Astrocyte (in vitro differentiated cells and primary cell): Measurements from ENCODE around the gene CD81. TPM values are rescaled to one million over a fixed set of nuclear protein-coding genes. Genes with fewer than 3 reads are reported as not detected.

Experiments used
- DNase-seq: peaks from one replicate; pipeline ENCODE4 v3.0.0-alpha.2; 2010; ENCODE audit warnings: low read depth
- FAIRE-seq: peaks from 2 replicates; lab custom pipeline; 2011; peaks lifted over from hg19 to GRCh38; lab: Jason Lieb, UNC
- H2AFZ ChIP-seq: 2 replicates; pipeline ENCODE4 v1.6.0; 2012; ENCODE audit warnings: low read depth, low read length, inconsistent platforms
- H3K27ac ChIP-seq: 2 replicates; pipeline ENCODE4 v1.5.1; 2011; ENCODE audit warnings: low read depth, low read length, inconsistent platforms
- H3K27me3 ChIP-seq: 2 replicates; pipeline ENCODE4 v1.6.0; 2011; ENCODE audit warnings: low read length, inconsistent platforms; ENCODE audit not compliant: insufficient read depth
- H3K36me3 ChIP-seq: 2 replicates; pipeline ENCODE4 v1.5.1; 2011; ENCODE audit warnings: low read length, inconsistent platforms; ENCODE audit not compliant: insufficient read depth
- H3K4me1 ChIP-seq: 2 replicates; pipeline ENCODE4 v1.5.1; 2011; ENCODE audit warnings: low read length, inconsistent platforms; ENCODE audit not compliant: insufficient read depth
- H3K4me2 ChIP-seq: 2 replicates; pipeline ENCODE4 v1.6.0; 2012; ENCODE audit warnings: low read length, inconsistent platforms
- H3K4me3 ChIP-seq: 2 replicates; pipeline ENCODE4 v1.5.1; 2011; ENCODE audit warnings: low read depth, mild to moderate bottlenecking, low read length, inconsistent platforms; ENCODE audit not compliant: insufficient read depth
- H3K79me2 ChIP-seq: 2 replicates; pipeline ENCODE4 v1.6.0; 2012; ENCODE audit warnings: mild to moderate bottlenecking, low read length, inconsistent platforms; ENCODE audit not compliant: insufficient read depth
- H3K9ac ChIP-seq: 2 replicates; pipeline ENCODE4 v1.6.0; 2012; ENCODE audit warnings: mild to moderate bottlenecking, low read length, inconsistent platforms
- H3K9me3 ChIP-seq: 2 replicates; pipeline ENCODE4 v1.5.1; 2012; ENCODE audit warnings: low read depth, mild to moderate bottlenecking, low read length, inconsistent platforms; ENCODE audit not compliant: insufficient read depth
- H4K20me1 ChIP-seq: 2 replicates; pipeline ENCODE4 v1.6.0; 2012; ENCODE audit warnings: low read length, inconsistent platforms; ENCODE audit not compliant: insufficient read depth
- H3K27ac Mint-ChIP-seq: one replicate; pipeline ENCODE4 v1.8.0; 2021; ENCODE audit warnings: mild to moderate bottlenecking, mixed read lengths; ENCODE audit not compliant: unreplicated experiment
- H3K27me3 Mint-ChIP-seq: one replicate; pipeline ENCODE4 v1.8.0; 2021; ENCODE audit warnings: low read depth, mixed read lengths; ENCODE audit not compliant: unreplicated experiment
- H3K36me3 Mint-ChIP-seq: one replicate; pipeline ENCODE4 v1.8.0; 2021; ENCODE audit warnings: low read depth, mixed read lengths; ENCODE audit not compliant: unreplicated experiment
- H3K4me1 Mint-ChIP-seq: one replicate; pipeline ENCODE4 v1.8.0; 2021; ENCODE audit warnings: low read depth, mixed read lengths; ENCODE audit not compliant: unreplicated experiment
- H3K4me3 Mint-ChIP-seq: one replicate; pipeline ENCODE4 v1.8.0; 2021; ENCODE audit warnings: mild to moderate bottlenecking, moderate library complexity, mixed read lengths; ENCODE audit not compliant: unreplicated experiment
- H3K9me3 Mint-ChIP-seq: one replicate; pipeline ENCODE4 v1.8.0; 2021; ENCODE audit warnings: mild to moderate bottlenecking, mixed read lengths; ENCODE audit not compliant: unreplicated experiment
- EZH2 ChIP-seq: IDR thresholded peaks from 2 replicates; pipeline ENCODE4 v1.6.1; 2012; ENCODE audit warnings: mild to moderate bottlenecking, low read length, inconsistent platforms; ENCODE audit not compliant: insufficient read depth
- total RNA-seq: library from RNA; stranded (reverse); gene quantifications from 2 replicates; pipeline ENCODE4 v1.2.1, GENCODE V29; 2021
- TF ChIP-seq, protein P1 (sequence below): IDR thresholded peaks from 2 replicates; pipeline ENCODE4 v1.5.1; 2011; ENCODE audit warnings: low read depth, mild to moderate bottlenecking, inconsistent platforms, low read length, moderate library complexity; ENCODE audit not compliant: insufficient read depth

Gene CD81
- total RNA-seq, 1 donor from 2014 or later, result 625 TPM

DNA sequence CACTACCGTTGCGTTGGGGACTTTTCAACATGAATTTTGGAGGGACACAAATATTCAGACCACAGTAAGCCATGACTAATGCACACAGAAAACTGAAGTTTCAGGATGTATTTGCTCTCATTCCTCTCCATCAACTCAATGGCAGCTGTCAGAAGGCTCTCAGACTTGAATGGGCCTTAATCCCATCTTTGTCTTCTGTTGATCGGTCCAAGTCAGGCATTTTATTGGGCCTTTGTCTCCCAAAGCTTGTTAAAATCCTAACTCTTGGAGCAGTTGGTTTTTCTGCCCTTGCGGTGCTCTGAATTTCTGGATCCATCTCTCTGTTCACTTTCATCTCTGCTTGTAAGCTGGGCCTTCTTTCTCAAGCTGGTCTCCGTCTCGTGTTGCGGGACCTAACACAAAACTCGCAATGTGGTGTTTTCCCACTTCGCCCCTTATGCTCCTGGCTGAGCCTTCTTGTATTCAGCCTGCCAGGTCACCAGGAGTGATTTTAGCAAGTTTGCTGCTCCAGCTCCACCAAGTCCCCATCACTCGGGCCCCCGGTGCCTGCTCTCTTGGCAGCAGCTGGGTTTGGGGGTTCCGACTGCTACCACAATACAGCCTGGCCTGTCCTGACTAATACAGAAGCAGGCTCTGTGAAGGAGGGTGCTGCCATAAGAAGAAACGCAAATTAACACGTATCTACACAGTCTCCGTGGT is 48.3 kb upstream of the CD81 start:
- H3K27ac Mint-ChIP-seq, result no peak overlapping the region
- Histone ChIP-seq H3K79me2 (no peaks in the 10 kb centered on the region), H3K27ac (no peak overlapping the region), H3K36me3 (no peaks in the 10 kb centered on the region), H3K4me3 (no peak overlapping the region), H3K4me1 (no peaks in the 10 kb centered on the region), H3K9ac (no peak overlapping the region), H3K4me2 (no peak overlapping the region), H3K27me3 (peaks cover 6% of the 10 kb centered on the region), H3K9me3 (peaks cover 7% of the 10 kb centered on the region), H2AFZ (no peak overlapping the region), H4K20me1 (no peaks in the 10 kb centered on the region)
- H3K27me3 Mint-ChIP-seq, result peaks cover 21% of the 10 kb centered on the region
- FAIRE-seq (no peak), DNase-seq (no peak)
- no peak overlapping the region for H3K4me3 Mint-ChIP-seq
- peaks cover 14% of the 10 kb centered on the region for H3K9me3 Mint-ChIP-seq
- TF ChIP-seq EZH2, result no peak
- TF ChIP-seq, protein P1, sequence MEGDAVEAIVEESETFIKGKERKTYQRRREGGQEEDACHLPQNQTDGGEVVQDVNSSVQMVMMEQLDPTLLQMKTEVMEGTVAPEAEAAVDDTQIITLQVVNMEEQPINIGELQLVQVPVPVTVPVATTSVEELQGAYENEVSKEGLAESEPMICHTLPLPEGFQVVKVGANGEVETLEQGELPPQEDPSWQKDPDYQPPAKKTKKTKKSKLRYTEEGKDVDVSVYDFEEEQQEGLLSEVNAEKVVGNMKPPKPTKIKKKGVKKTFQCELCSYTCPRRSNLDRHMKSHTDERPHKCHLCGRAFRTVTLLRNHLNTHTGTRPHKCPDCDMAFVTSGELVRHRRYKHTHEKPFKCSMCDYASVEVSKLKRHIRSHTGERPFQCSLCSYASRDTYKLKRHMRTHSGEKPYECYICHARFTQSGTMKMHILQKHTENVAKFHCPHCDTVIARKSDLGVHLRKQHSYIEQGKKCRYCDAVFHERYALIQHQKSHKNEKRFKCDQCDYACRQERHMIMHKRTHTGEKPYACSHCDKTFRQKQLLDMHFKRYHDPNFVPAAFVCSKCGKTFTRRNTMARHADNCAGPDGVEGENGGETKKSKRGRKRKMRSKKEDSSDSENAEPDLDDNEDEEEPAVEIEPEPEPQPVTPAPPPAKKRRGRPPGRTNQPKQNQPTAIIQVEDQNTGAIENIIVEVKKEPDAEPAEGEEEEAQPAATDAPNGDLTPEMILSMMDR, result no peak
- H3K4me1 Mint-ChIP-seq, result no peaks in the 10 kb centered on the region
- peaks cover 4% of the 10 kb centered on the region for H3K36me3 Mint-ChIP-seq

DNA sequence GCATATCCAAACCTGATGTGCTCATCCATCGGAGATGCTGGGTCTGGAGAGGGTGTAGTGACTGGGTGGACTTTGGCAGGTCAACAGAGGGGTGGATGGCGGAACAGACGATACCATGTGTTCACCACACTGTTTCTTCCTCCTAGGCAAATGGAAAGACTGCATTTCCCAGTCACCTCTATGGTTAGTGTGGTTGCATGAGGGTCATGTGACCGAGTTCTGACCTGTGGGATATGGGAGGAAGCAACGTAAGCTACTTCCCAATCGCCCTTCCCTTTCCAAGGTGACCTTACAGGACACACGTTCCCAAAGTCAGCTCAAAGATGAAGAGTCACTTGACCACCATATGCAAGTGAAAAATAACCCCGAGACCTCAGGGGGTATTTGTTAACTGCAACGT is 47.6 kb upstream of the CD81 start:
- Histone ChIP-seq H3K4me3 (no peak overlapping the region), H3K27ac (no peak overlapping the region), H3K27me3 (peaks cover 6% of the 10 kb centered on the region), H3K9ac (no peak overlapping the region), H3K4me1 (no peaks in the 10 kb centered on the region), H2AFZ (no peak overlapping the region), H3K36me3 (no peaks in the 10 kb centered on the region), H3K4me2 (no peak overlapping the region), H3K9me3 (peaks cover 7% of the 10 kb centered on the region), H4K20me1 (no peaks in the 10 kb centered on the region), H3K79me2 (no peaks in the 10 kb centered on the region)
- Mint-ChIP-seq H3K27ac (no peak overlapping the region), H3K36me3 (peaks cover 4% of the 10 kb centered on the region), H3K4me3 (no peak overlapping the region), H3K4me1 (no peaks in the 10 kb centered on the region), H3K27me3 (peaks cover 18% of the 10 kb centered on the region), H3K9me3 (peaks cover 14% of the 10 kb centered on the region)
- FAIRE-seq (no peak), DNase-seq (no peak)
- TF ChIP-seq, protein P1, result no peak
- TF ChIP-seq EZH2, result no peak

DNA sequence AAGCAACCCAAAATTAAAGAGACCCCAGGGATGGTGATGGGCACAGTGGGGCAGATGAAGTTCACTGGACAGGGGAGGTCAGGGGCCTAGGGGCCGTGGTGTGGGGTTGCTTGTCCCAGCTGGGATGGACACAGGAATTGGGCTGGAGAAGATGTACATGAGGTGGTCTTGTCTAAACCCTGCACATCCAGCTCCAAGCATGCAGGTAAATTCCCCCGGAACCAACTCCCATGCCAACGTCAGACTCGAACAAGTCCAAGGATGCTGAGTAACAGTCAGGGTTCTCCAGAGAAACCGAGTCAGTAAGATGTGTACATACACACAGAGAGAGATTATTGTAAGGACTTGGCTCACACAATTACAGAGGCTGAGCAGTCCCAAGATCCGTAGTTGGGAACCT is 46.4 kb upstream of the CD81 start:
- Histone ChIP-seq H3K27me3 (peaks cover 6% of the 10 kb centered on the region), H3K9ac (no peak overlapping the region), H4K20me1 (no peaks in the 10 kb centered on the region), H3K9me3 (peaks cover 7% of the 10 kb centered on the region), H3K79me2 (no peaks in the 10 kb centered on the region), H3K4me2 (no peak overlapping the region), H3K27ac (no peak overlapping the region), H3K4me3 (no peak overlapping the region), H2AFZ (no peak overlapping the region), H3K36me3 (no peaks in the 10 kb centered on the region), H3K4me1 (no peaks in the 10 kb centered on the region)
- H3K27ac Mint-ChIP-seq, result no peak overlapping the region
- DNase-seq, result no peak
- H3K9me3 Mint-ChIP-seq, result peaks cover 14% of the 10 kb centered on the region
- H3K4me3 Mint-ChIP-seq, result no peak overlapping the region
- H3K27me3 Mint-ChIP-seq, result peaks cover 18% of the 10 kb centered on the region
- TF ChIP-seq, protein P1, result no peak
- no peak for TF ChIP-seq EZH2
- H3K36me3 Mint-ChIP-seq, result peaks cover 4% of the 10 kb centered on the region
- no peaks in the 10 kb centered on the region for H3K4me1 Mint-ChIP-seq
- FAIRE-seq, result no peak
